Endometrium (tissue), 2 donors: ENCODE results near the gene ITPKA.

Source experiments
- FAIRE-seq: peaks from 2 replicates; lab custom pipeline; 2012; peaks lifted over from hg19 to GRCh38; lab: Jason Lieb, UNC
- donor health status: control.
- donor health status: control.

Gene ITPKA

DNA sequence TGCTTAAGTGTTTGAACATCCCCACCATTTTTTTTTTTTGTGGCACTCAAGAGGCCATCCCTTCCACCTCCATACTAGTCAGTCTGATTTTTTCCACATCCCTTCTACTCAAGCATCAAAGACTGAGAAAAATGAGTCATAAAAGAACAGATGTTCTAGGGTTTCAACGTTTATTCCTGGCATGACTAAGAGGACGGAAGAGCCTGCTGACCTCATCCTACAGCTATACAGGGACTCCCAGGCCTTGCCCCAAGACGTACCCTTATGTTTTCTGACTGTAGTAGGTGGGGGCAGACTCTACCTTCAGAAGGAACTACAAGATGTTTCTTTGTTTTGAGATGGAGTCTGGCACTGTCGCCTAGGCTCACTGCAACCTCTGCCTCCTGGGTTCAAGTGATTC lies 3.3 kb upstream of the ITPKA start:
- FAIRE-seq = no peak

DNA sequence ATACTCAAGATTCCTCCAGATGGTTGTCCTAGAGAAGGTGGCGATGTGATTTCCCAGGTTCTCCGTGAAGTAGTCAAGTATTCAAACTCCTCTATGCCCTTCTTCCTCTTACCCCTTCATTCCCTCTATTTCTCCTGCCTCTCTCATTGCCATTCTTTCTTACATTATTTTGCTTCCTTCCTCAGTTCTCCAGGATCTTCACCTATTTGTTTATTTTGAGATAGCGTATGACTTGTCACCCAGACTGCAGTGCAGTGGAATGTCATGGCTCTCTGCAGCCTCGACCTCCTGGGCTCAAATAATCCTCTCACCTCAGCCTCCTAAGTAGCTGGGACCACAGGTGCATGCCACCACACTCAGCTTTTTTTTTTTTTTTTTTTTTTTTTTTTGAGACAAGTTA lies 1.8 kb upstream of the ITPKA start:
- no peak for FAIRE-seq

DNA sequence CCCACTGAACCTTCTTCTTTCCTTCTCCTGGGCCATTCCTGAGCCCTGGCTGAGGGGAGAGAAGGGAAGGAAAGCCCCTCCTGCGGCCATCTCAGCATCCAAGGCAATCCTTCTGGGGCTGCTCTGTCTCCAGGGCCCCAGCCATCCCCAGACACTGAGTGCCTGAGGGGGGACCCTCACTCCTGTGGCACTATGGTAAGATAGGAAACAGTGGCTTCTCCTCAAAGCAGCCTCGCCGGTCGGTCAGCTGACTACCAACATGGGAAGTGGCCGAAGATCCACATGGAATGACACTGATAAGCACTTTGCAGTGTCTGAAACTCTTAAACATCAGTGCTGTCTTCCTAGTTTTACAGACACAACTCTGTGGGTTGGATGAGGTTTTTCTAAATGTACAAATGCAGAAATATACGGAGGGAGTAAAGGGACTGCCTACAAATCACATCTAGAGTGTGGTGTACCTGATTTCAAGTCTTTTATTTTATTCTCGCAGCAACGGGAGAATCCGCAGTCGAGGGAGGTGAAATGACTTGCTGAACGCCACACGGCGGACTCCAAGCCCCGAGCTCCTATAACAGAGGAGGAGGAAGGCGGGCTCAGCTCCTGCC lies 973 bp upstream of the ITPKA start:
- no peak for FAIRE-seq

DNA sequence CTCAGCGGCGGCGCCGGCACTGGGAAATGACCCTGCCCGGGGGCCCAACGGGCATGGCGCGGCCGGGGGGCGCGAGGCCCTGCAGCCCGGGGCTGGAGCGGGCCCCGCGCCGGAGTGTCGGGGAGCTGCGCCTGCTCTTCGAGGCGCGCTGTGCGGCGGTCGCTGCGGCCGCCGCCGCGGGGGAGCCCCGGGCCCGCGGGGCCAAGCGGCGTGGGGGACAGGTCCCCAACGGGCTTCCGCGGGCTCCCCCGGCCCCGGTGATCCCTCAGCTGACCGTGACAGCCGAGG lies 172 bp downstream of the ITPKA start:
- no peak for FAIRE-seq

DNA sequence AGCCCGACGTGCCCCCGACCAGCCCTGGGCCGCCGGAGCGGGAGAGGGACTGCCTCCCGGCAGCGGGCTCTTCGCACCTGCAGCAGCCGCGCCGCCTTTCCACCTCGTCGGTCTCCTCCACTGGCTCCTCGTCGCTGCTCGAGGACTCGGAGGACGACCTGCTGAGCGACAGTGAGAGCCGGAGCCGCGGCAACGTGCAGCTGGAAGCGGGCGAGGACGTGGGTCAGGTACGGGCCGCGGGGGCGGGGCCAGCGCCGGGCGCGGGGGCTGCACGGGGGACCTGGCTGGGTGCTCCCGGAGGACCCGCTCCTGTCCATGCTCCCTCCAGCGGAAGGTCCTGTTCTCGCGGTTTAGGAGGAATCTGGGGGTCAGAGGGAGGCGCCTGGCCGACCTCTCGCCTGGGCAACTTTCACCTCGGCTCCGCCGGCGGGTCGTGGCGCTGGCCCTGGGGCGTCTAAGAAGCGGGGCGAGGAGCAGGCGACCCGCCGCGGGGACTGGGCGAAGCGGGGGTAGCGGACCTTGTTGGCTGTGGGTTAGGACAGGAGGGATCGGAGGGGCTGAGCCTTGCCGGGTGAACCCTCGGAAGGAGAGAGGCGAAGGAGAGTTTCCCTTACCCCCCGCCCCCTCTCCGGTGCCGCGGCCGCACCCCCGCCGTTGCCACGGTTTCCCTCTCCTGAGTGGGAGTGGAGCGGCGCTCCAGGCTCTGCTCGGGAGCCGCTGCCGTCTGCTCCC lies 682 bp downstream of the ITPKA start:
- FAIRE-seq = no peak

DNA sequence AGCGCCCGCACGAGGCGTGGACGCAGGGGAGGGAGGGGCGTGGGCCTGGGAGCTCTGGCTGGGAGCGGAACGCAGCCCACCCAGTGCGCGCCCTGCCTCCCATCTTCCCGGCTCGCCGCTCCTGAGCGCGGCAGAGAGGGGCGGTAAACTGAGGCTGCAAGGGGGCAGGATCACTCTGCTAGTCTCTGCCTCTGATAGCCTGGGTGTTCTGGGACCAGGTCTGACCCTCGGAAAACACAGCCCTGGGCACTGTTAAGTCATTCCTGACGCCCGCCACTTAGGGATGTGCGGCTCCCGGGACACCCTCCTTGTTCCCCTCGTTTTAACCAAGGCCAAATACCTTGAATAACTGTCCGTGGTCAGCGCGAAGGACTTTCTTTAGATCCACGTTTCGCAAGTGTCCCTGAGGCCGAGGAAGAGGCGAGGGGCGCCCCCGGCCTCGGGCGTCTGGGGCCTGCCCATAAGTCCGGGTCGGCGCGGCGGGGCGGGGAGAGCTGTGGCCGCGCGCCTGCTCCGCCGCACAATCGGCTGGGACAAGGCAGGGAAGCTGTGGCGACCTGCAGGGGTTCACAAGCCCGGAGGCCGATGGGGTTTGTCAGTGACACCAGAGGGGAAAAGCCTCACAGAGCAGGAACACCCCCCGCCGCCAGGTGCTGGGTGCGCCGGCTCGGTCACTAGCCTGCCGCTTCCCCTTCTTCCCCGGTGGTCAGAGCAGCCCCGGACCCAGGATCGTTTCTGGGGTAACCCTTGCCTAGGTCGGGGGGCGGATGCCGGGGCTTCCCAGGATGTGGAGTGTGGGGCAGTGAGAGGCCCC lies 1.5 kb downstream of the ITPKA start:
- no peak for FAIRE-seq

DNA sequence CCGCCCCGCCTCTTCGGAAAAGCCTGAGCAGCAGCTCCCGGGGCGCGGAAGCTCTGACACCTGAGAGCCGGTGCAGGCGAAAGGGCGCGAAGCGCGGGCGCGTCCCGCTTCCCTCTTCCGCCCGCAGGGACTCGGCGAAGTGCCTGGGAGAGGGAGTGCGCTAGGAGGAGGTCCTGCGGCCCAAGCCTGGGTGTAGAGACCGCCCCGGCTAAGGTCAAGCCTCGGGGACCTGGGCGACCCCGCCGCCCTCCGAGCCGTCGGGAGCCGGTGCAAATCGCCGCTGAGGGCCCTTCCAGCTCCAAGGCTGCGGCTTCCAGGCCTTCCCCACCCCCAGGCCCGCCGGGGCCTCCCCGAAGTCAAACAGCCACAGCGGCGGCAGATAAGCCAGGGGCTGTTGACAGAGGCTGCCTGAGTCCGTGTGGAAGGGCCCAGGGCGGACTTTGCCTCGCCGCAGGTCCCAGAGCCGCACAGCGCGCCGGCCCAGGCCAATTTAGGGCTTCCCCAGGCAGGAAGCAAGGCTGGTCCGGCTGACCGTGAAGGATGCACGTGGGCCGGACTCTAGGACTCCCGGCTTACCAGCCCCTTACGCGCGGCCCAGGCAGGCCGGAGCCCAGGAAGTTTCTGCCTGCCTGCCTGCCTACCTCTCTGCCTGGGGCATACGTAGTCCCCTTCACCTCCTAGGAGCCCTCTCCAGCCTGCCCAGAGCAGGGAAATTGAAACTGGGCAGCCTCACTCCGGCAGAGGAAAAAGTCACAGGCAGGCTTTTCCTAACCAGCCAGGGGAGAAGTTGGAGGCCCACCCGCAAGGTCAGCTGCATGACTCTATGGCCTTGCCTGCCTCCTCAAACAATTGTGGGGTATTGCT lies 2.3 kb downstream of the ITPKA start:
- no peak for FAIRE-seq

DNA sequence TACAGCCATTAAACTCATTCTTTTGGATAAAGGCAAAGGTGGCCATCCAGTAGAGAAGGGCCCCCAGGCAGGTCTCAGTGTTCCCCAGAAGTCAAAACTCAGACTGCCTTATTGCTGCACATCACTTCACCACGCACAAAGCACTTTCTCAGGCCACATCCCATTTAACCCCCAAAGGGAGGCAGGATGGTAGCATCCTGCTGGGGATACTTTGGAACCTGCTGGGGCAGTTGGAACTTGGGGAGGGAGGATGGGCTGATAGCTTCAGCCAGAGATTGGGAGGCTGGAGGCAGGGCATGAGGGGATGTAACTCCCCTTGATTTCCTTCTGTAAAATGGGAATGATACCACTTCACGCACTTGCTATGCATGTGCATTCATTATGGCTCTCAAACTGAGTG lies 5.0 kb downstream of the ITPKA start:
- no peak for FAIRE-seq

DNA sequence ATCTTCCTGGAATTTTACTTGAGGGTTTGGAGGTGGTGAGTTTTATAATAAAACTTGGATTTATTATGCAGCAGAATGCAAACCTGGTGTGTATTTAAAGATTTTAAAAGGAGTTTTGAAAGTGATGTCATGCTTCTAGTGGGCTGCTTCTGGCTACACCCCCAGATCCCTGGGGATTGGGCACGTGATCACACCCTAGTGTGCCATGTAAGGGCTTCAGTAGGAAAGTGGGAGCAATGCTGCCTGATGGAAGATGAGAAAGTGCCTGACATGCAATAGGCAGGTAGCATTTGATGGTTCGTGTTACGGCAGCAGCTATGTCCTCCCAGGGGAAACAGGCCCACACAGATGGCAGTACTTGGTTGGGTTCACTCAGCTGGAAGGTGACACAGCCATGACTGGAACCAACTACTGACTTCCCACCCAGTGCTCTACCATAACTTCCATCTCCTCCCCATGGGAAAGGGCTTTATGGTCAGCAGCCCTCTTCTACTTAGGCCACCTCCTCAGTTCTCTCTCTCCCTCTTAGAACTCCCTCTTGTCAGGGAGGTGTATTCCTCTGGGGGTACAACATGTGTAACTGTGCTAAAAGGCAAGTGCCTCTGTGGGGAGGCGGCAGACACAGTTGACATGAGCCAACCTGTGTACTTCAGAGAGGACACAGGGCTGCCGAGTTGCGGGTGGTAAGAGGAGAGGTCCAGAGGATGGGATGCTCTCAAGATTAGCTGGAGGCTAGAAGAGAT lies 5.6 kb downstream of the ITPKA start:
- no peak for FAIRE-seq

DNA sequence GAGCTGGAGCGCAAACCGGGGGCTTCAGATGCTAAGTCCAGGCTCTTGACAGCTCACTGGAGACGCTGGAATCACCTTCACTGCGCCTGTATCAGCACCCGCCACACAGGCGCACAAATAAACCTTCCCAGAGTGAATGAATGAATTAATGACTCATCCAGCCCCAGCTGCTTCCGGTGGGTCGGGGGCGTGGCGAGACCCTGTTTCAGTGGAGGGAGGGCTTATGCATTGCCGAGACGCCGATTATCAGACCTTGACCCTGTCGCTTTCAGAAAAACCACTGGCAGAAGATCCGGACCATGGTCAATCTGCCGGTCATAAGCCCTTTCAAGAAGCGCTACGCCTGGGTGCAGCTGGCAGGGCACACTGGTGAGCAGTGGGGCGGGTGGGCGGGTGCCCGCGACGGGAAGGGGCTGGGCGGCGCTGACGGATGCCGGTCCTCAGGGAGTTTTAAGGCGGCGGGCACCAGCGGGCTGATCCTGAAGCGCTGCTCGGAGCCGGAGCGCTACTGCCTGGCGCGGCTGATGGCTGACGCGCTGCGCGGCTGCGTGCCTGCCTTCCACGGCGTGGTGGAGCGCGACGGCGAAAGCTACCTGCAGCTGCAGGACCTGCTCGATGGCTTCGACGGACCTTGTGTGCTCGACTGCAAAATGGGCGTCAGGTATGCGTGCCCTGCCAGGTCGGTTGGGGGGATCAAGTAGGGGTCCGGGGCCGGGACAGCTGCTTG lies 7.7 kb downstream of the ITPKA start:
- no peak for FAIRE-seq

DNA sequence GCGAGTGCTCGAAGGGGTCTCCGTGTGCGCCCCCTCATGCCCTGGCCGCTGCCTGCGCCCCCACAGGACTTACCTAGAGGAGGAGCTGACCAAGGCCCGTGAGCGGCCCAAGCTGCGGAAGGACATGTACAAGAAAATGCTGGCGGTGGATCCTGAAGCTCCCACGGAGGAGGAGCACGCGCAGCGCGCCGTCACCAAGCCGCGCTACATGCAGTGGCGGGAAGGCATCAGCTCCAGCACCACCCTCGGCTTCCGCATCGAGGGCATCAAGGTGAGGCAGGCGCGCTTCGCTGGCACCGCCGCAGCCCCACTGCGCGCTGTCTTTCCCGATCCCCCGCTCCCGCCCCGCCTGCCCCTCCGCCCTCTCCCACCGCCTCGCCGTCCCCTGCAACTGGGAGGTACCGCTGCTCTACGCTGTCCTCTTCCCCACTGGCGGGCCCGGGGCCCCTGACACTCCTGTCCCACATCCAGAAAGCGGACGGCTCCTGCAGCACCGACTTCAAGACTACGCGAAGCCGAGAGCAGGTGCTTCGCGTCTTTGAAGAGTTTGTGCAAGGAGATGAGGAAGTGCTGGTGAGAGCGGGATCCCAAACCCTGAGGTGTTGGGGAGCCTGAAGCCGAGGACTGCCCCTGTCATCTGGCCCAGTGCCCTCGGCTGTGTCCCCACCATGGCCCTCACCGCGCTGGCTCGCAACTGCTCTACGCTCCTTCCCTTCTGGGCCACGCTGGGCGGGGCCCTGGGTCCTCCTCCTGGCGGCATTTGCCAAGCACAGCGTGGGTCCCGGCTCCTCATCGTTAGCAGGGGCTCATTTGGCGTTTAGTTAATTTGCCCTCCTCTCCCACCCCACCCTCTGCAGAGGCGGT lies 8.5 kb downstream of the ITPKA start:
- FAIRE-seq = no peak

DNA sequence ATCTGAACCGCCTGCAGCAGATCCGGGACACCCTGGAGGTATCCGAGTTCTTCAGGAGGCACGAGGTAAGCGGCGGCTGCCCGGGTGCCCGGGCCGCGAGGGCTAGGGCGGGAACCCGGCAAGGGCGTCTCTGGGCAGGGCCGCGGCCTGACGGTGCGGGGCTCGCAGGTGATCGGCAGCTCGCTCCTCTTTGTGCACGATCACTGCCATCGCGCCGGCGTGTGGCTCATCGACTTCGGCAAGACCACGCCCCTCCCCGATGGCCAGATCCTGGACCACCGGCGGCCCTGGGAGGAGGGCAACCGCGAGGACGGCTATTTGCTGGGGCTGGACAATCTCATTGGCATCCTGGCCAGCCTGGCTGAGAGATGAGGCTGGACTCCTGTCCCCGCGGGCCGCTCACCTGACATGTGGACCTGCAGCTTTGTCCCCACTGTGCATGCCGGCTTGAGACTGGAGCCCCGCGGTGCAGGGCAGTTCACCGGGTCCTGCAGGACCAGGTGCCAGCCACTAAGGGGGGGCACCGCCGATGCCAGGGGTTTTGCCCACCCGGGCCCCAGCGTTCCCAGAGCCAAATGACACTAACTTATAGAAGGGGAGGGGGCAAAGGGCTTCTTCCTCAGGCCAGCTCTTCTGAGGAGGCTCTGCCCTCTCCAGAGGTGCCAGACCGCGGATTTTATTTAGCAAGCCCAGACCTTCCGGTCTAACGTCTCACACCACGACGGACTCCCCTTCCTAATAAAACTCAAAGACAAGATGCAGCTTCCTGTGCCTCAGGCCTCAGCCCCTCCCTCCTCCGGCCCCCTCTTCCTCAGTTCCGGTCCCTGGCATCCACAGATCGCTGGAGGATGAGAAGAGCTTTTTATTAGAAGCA lies 9.4 kb downstream of the ITPKA start:
- no peak for FAIRE-seq

DNA sequence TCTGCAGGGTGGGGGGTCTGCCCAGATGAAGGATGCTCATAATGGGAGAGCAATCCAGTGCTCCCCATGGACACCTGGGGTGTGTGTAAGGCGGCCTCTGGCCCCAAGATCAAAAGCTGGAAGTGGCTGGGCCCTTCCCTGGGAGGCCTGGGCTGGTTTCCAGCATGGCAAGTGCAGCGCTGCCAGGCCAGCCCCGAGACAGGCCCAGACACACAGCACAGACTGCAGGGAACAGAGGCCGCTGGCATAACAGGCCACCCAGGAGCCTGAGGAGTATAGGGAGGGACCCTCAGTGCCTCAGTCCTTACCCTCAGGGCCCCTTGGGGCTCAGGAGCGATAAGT lies 10.0 kb downstream of the ITPKA start:
- no peak for FAIRE-seq

DNA sequence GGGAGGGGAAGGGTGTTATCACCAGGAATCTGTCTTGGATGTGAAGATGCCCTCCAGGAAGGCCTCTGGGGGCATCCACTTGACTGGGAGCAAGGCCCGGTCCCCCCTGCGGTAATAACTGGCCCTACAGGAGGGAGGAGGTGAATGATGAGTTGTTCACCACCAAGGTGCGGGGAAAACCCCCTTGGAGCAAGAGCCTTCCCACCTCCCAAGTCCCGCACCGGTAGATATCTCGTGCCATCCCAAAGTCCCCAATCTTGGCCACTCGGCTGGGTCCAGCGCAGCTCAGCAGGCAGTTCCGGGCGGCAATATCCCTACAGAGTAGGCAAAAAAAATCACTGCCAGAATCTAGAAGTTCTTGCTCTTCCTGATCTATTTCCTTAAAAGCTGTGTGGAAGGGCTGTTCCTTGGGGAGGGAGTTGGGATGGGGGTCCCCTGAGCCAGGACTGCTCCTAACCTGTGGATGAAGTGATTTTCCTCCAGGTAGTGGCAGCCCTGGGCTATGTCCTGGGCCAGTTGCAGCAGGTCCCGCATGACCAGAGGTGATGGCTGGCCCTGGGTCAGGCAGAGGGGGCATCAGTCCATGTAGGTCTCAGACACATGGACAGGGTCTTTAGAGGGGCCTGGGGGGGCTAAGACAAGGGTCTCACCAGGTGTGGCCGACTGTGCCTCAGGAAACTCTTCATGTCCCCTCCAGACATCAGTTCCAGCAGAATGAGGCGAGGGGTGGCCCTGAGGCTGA lies 11.2 kb downstream of the ITPKA start:
- no peak for FAIRE-seq

DNA sequence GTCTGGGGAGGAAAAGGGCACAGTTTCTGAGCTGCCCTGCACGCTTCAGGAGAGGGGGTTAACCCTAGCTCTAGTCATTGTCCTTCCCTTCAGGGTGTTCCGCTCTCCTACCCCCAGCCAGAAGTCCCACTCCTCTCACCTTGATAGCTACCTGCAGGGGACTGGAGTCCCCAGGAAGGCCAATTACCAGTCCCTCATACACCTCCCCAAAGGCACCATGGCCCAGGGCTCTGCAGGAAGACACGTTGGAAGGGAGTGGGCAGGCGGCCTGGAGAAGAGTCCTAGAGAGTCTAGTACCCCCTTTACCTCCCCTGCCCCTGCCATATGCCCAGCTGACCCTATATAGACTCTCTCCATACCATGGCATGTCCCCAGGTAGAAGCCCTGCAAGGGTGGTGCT lies 12.1 kb downstream of the ITPKA start:
- FAIRE-seq = no peak

DNA sequence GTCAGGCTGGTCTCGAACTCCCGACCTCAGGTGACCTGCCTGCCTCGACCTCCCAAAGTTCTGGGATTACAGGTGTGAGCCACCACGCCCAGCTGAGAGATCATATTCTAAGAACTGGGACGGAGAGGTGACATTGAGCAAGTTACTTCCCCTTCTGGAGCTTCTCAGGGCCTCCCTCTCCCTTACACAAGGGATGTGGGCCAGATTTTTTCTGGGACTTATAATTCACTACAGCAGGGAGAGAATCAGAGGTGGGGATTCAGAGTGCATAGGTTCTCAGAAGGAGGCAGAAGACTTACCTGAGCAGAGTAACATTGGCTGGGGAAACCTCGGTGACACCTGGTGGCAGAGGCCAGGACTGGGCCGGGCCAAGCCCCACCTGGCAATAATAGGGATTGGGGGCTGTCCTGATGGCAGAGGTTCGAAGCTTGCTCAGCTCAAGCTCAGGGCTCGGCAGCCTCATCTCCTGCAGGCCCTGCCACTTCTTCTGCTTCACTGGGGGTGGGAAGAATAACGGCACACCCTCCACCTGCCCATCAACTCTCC lies 13.2 kb downstream of the ITPKA start:
- FAIRE-seq = no peak

DNA sequence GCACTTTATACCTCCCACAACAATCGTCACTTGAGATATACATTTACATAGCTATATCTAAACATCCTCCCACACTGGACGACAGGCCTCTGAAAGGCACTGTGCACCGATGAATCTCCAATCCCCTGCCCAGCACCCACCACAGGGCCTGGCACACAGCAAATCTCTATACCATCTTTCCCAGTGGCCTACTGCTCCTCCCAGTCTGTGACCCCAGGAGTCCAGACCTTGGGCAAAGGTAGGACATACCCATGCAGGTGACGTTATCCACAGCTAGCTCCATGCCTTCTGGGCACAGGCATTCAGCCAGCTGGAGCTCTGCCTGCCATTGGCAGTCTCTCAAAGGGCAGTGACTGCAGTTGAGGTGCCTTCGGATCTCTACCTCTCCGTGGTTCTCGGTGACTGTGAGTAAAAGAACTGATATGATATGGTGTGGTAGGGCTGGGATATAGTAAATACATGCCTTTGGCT lies 14.2 kb downstream of the ITPKA start:
- FAIRE-seq = no peak

DNA sequence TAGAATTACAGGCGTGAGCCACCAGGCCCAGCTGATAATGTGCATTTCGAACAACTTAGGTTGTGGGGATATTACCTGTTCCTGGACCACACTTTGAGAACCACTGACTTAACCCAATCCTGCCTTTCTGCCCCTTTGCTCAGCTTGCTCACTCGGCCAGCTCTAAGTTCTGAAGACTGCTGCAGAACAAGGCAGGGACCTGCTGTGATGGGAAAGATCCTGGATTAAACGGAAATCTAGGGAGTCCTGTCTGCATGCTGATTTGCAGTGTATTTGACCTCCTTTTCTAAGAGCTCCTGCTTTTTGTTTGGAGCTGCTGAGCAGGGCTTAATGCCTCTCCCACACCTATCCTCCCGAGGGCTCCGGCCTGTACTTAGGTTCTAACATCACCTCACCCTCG lies 17.1 kb downstream of the ITPKA start:
- no peak for FAIRE-seq
